Activated T-cell treated with anti-CD3 and anti-CD28 coated beads for 24 hours (primary cell): ENCODE data around the gene KLF16.

Experiments used
- DNase-seq: peaks from one replicate; pipeline ENCODE4 v3.0.0-alpha.2; 2020; ENCODE audit warnings: low read depth

Gene KLF16

GRCh38 chr19:1867349-1867724, 4.0 kb upstream of the KLF16 start:
- DNase-seq: no peak

- no peak for DNase-seq
These were observed 3.4 kb upstream of the KLF16 start for GRCh38 chr19:1866693-1867348.

GRCh38 chr19:1865172-1866010, 2.0 kb upstream of the KLF16 start:
- no peak for DNase-seq

DNA sequence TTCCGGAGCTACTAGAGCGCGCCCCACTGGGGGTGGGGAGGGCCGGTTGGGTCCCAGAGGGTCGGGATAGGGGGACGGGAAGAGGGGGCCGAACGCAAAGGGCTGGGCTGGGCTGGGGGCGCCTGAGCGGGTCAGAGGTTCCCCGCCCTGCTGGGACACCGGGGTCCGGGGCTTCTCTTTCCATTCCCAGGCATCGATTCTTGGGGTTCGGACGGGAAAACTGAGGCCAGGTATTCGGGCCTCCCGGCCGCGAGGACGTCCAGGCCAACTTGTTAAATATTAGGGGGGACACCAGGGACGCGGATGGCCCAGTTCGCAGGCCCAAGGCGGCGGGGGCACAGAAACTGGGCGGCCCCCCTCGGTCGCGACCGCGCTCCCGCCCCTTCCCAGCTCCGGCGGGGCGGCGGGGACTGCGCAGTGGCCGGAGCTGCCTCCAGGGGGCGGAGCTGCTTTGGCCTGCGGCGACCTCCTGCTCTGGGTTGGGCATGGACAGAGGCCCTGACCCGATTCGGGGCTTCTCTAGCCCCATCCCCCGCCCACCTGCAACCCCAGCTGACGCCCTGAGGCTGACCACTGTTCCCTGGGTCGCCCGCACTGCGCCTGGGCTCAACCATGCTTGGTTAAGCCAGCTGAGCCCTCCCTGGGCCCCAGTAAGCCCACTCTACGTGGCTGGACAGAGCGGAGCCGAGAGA, 1.2 kb upstream of the KLF16 start:
- DNase-seq: no peak

- peak; percentile 92 for DNase-seq
These were observed 480 bp upstream of the KLF16 start for GRCh38 chr19:1863638-1864479.

DNA sequence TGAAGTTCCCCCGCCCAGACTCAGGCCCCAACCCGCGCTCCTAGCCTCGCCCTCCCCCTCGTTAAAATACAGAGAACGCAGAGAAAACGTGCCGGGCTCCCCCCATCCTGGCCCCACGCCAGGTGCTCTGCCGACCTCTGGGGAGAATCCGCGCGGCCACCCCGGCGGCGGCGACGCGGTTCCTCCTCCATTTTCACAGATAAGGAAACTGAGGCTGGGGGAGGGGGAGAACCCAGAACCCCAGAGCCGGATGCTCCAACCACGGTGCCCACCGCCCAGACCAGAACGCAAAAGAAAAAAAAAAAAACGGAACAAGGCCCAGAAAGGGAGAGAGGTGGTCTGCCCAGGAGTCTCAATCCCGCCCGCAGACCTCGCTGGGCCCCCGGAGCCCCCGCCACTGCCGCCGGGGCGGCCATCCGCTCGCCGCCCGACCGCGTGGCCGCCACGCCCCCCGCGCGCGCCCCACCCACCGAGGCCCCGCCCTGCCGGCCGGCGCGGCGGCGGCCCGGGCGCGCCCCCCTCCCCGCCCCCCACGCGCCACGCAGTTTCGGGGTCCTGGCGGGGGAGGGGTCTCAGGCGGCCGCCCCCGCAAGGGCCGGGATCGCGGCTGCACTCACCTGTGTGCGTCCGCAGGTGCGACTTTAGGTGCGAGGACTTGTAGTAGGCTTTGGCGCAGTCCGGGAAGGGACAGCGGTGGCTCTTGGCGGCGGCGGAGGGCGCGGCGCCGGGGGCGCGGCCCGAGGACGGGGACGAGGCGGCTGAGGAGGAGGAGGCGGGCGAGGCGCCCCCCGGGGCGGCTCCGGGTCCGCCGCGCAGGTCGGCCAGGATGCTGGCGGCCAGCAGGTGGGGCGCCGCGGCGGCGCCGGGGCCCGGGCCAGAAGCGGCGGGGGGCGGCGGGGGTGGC, 703 bp downstream of the KLF16 start:
- no peak for DNase-seq

GRCh38 chr19:1862068-1862423, 1.3 kb downstream of the KLF16 start:
- DNase-seq: no peak

GRCh38 chr19:1861599-1862031, 1.8 kb downstream of the KLF16 start:
- no peak for DNase-seq

- DNase-seq: no peak
These were observed 2.4 kb downstream of the KLF16 start for GRCh38 chr19:1860821-1861598.

DNA sequence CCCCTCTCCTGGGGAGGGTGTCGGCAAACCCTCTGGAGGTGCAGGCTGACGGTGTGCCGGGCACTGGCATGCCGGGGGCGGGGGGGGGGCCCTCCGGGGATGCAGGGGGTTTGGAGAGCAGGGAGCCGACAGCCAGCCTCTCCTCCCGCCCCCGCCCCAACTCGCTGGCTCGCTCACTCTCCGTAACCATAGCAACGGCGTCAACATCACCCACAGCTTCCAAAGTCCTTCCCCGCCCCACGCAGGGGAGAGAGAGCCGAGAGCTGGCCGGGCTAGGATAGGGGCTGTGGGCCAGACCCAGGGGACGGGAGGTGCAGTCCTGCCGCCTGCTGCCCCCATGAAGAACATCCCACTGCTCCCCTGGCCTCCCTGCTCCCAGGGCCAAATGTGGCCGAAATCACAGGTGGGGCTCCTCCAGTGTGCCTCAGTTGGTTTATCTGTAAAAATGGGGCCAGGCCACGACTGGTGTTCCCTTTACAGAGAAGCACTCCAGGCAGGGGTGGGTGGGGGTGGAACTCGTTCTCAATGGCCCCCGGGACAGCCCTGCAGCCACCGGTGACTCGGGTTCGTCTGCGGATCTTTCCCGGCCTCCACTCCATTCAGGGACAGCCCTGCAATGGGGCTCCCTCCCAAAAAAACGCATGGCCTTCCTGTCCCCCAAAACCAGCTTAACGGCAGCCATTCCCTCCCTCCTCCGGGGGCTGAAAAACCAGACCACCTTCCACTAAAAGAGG, 3.2 kb downstream of the KLF16 start:
- DNase-seq: no peak

GRCh38 chr19:1859331-1859781, 4.0 kb downstream of the KLF16 start:
- no peak for DNase-seq

DNA sequence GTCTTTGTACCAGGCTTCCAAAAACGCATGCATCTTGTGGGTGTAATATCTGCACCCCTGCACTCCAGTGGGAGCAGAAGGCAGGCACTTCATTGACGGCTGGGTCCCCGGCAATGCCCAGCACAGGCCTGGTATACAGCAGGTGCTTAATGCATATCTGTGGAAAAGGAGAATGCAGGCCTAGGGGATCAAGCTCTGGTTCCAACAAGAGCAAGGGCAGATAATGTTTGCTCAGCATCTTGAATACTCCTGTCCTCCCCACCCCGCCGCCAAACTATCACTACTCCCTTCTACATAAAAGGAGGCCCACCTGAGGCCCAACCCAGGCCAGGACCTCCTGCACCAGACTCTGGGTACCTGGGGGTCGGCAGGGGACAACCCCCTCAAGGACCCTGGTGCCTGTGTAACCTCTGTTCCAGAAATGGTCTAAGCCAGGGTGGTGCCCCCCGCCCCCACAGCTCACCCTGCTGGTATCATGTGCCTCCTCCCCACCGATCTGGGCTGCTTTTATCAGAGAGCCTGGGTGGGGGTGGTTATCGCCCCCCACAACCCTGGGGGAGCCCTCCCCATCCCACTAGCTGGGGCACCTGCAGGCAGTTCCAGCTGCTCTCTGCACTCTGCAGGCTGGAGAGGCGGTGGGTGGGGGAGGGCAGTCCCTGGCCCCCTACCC, 4.8 kb downstream of the KLF16 start:
- no peak for DNase-seq

- DNase-seq: no peak
These were observed 5.6 kb downstream of the KLF16 start for GRCh38 chr19:1857648-1858326.

DNA sequence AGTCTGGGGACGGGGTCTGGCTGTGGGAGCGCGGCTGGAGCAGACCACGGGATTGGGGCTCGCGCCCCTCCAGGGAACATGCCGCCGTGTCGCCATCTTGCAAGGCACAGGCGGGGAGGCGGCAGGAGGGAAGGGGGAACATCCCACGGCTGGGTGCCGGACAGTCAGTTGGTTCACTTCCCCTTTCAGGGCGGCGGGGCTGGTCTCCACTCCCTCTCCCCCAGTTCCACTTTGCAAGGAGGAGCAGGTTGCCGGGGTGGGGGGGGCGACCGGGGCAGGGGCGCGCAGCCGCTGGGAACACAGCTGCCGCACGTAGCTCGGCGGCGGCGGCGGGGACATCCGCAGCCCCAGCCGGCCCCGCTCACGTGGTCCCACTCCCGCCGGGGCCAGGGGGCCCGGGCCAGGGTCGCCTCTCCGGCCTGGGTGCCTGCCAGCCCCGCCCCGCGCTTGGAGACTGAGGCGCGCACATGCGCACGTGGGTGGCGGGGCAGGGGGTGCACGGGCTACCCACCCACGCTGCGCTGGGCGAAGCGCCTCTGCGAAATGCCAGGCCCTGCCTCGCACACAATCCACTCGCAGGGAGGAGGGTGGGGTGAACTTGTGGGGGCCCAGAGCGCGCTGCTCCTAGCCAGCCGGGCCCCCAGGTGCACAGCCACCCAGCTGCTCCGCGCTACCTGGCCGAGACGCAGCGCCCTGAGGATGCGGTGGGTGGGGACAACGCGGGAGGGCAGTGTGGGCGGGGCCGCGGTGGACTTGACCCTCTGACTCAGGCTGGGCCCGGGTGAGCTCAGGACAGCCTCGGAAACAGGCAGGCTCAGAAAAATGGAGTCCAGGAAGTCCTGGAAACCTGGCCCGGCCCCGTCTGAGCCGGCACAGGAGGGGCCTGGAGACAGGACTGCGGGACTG, 6.4 kb downstream of the KLF16 start:
- no peak for DNase-seq

DNA sequence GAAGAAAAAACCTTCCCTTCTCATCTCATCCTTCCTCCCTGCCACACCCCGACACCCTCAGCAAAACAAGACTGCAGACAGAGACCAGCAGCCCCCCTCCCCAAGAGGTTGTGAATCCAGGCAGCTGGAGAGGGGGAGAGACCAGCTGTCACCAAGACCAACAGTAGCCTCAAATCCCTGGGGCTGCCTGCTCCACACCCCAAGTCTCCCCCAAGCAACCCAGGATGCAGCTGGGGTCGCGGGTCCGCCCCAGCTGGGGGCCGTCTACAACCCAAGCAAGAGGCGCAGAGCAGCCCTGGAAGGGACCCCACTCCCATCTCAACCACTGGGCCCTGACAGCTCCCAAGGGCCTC, 7.1 kb downstream of the KLF16 start:
- DNase-seq: no peak

DNA sequence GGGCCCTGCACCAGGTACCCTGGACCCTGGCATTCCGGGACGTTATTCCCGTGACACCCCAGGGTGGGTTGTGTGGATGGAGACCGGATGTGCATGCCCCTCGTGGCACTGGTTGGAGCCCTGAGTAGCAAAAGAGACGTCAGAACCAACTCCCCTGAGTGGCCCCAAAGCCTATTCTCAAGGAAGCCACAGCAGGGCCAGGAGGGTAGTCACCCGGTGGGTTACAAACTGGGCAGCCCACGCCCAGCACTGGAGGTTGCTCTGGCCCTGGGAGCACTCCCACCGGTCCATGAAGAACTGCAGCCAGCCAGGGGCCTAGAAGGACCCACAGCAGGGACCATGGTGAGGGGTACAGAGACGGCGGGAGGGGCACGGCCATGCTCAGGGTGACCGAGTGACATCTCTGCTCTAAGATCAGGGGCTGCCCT, 7.5 kb downstream of the KLF16 start:
- DNase-seq: no peak
